Vagina (tissue), 2 donors: ENCODE measurements around the gene UNK.

ENCODE experiments used
- CTCF ChIP-seq, 3 experiments: fragments of 450-650 bp in 2 of 3; fragments of 200-600 bp in 1 of 3; sonication (generic) in 1 of 3; IDR thresholded peaks; one replicate each; pipeline ENCODE4 v1.5.1; 2017 to 2019; ENCODE audit warnings: antibody characterized with exemption in 3 of 3, mild to moderate bottlenecking in 2 of 3, moderate library complexity in 2 of 3
- POLR2A ChIP-seq, 2 donors: fragments of 450-650 bp; IDR thresholded peaks; one replicate each; pipeline ENCODE4 v1.6.1; 2017; ENCODE audit warnings: antibody characterized with exemption in 2 of 2, mild to moderate bottlenecking in 2 of 2, moderate library complexity in 2 of 2
- POLR2AphosphoS5 ChIP-seq, 2 donors: sonication (generic); formaldehyde crosslinking; IDR thresholded peaks; one replicate each; pipeline ENCODE4 v1.9.0; 2017; ENCODE audit warnings: antibody characterized with exemption in 2 of 2, mild to moderate bottlenecking in 2 of 2, low read depth in 1 of 2; ENCODE audit not compliant: insufficient read depth in 1 of 2

GRCh38 chr17:75762513-75763268 is 21.9 kb upstream of the UNK start:
- TF ChIP-seq CTCF (IDR thresholded peaks at IDR 0.05) (no peak), POLR2A (IDR thresholded peaks at IDR 0.05) (no peak), POLR2AphosphoS5 (IDR thresholded peaks at IDR 0.05; ENCODE audit: insufficient read depth in 1 of 2, low read depth in 1 of 2) (no peak)
